GM21447 (cell line): ENCODE data around the gene FOXR1.
"Not testable (repeated sequence)": the region's sequence is repeated elsewhere in the genome, so short reads cannot be mapped to it uniquely, and the experiment has no call there.

Experiments
- ATAC-seq: cut with Tn5 transposase; IDR thresholded peaks from one replicate; pipeline ENCODE4 v1.9.1; 2021; ENCODE audit not compliant: unreplicated experiment

The FOXR1 gene

DNA sequence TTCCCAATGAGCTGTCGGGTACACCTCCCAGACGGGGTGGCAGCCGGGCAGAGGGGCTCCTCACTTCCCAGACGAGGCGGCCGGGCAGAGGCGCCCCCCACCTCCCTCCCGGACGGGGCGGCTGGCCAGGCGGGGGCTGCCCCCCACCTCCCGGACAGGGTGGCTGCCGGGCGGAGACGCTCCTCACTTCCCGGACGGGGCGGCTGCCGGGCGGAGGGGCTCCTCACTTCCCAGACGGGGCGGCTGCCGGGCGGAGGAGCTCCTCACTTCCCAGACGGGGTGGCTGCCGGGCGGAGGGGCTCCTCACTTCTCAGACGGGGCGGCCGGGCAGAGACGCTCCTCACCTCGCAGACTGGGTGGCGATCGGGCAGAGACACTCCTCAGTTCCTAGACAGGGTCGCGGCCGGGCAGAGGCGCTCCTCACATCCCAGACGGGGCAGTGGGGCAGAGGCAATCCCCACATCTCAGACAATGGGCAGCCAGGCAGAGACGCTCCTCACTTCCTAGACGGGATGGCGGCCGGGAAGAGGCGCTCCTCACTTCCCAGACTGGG, 20.0 kb downstream of the FOXR1 start:
- not testable (repeated sequence) for ATAC-seq

DNA sequence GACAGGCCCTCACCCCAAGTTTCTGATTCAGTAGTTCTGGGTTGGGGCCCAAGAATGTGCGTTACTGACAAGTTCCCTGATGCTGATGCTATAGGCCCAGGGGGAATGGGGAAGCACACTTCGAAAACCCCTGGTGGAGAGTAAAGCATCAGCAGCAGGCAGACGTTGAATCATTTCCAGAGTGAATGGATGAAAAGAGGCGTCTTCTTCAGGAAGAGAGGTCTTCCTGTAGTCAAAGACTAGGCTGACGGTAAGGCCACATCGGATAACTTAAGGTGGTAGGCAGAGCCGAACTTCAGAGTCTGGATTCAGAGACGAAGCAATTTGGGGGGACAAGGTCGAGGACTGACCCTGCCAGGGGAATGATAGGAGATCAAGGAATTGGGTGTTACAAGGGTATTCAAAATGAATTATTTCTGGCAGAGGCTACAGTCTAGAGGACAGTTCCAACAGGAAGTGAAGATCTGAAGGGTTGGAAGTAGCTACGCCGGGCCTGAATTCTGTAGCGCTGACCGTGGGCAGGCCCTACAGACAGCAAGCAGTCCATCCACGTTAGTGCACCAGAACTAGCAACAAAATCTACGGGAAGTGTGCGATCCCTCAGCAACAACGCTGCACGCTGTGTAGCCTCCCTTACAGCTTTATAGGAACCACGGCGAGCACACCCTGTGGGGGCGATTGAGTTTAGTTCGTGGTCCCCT, 25.5 kb downstream of the FOXR1 start:
- peak; percentile 19 for ATAC-seq

DNA sequence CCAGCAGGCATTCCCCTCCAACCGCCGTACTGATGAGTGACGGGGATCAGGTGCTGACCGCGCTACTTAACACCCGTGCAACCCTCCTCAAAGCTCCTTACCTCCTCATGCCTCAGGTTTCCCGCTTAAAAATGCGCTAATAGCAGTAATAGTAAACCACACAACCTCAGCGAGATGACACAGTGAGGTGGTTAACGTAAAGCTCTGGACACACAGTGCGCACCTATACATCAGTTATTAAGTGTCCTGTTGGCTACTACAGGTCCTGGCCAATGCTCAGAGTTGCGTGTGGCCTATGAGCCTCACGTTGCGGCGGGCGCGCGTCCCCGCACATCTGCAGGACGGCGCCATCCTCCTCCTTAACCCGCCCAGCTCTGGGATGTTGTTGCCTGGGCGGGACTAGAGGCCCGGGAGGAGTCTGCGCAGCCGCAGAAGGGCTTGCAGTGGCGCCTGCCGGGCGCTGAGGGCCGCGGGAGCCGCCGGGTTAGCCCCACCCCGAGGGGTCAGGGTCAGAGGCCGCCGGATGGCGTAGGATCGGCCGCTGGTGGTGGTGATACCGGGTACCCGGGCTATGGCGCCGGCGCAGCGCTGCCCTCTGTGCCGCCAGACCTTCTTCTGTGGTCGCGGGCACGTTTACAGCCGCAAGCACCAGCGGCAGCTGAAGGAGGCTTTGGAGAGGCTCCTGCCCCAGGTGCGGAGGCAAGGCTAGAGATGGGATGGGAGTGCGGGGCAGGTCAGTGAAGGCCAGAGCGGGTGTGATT, 26.2 kb downstream of the FOXR1 start, which contains the start of gene CENATAC:
CENATAC (plus strand) TSS at position 512 of the 761 bp plus-strand sequence; CDS start at position 572, 60 bp downstream.
- ATAC-seq, result peak; percentile 90

DNA sequence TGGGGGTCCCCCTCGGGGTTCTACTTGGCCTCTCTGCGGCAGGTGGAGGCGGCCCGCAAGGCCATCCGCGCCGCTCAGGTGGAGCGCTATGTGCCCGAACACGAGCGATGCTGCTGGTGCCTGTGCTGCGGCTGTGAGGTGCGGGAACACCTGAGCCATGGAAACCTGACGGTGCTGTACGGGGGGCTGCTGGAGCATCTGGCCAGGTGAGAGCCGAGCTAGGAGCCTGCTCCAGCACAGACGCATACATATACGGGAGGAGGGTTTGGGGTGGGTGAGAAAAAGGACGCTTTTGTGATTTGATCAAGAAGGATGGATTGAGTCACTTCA, 26.8 kb downstream of the FOXR1 start:
- ATAC-seq, result peak; percentile 21

DNA sequence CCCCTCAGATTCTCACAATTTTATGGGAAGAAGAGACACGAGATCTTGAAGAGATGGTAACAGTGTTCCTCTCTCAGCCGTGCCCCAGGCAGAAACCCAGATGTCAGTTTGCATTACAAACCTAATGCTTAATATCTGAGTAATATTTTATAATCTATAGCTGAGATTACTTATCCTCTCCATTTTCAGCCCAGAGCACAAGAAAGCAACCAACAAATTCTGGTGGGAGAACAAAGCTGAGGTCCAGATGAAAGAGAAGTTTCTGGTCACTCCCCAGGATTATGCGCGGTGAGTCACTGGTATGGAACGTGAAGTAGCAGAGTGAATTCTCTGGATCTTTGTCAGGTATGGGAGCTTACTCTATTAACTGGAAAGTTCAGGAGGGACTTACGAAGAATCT, 27.3 kb downstream of the FOXR1 start:
- ATAC-seq, result no peak

DNA sequence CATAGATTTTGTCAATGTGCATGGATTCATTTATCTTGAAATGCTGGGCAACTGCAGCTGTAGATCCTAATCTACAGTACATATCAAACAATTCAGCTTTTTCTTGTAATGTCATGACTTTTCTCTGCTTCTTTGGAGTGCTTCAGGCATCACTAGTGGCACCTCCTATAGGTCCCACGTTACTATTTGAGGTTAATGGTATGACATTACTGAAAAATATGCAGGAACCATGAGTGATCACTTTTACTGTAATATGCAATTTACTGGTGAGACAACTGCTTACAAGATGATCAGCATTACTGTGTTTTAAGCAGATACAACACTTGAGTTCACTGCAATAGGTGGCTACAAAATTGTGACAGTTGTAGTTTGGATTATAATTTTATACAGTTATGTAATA, 29.3 kb downstream of the FOXR1 start:
- ATAC-seq, result no peak

DNA sequence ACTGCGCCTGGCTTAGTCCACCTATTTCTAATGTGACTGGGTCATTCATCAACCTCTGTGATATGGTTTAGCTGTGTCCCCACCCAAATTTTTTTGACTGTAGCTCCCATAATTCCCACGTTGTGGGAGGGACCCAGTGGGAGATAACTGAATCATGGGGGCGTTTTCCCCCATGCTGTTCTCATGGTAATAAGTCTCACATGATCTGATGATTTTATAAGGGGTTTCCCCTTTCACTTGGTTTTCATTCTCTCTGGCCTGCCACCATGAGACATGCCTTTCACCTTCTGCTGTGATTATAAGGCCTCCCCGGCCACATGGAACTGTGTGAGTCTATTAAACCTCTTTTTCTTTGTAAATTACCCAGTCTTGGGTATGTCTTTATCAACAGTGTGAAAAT, 35.1 kb downstream of the FOXR1 start:
- no peak for ATAC-seq

DNA sequence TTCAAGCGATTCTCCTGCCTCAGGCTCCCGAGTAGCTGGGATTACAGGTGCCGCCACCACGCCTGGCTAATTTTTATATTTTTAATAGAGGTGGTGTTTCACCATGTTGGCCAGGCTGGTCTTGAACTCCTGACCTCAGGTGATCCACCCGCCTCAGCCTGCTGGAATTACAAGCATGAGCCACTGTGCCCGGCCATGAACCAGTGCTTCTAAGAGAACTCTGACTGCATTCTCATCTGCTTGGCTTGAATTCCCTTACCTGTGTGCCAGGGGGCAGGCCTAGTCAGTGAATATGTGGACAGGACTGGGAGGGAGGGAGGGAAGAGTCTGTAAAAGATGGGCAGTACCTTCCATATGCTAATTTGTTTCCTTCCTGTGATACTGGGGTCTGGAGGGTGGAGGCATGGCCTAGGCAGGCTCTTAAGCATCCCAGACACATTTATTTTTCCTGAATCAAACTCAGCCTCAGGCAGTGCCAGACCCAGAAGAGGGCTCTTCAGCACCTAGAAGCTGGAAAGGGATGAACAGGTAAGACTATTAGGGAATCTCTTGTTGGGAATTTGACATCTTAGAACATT, 40.0 kb downstream of the FOXR1 start:
- ATAC-seq, result no peak

DNA sequence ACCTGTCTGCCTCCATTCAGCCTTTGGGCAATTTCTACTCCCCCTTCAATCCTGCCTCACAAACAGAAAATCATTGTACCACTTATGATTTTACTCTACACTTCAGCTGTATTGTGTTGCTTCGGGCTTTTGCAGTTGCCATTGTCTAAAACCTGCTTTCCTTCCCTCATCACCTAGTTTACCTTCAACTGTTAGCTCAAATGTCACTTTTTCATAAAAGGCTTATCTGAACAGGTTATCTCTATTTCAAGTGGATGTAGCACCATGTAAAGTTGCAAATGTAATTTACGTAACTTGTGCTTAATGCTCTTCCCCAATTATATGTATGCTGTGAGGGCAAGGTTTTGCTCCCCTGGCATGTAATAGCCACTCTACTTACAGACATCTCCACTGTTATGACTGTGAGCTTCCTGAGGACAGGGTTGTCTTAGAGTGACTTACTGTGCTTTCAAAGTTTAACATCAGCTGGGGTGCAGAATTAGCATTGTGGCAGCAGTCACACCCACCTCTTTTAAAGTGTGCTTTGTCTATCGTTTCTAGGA, 41.1 kb downstream of the FOXR1 start:
- ATAC-seq, result no peak

DNA sequence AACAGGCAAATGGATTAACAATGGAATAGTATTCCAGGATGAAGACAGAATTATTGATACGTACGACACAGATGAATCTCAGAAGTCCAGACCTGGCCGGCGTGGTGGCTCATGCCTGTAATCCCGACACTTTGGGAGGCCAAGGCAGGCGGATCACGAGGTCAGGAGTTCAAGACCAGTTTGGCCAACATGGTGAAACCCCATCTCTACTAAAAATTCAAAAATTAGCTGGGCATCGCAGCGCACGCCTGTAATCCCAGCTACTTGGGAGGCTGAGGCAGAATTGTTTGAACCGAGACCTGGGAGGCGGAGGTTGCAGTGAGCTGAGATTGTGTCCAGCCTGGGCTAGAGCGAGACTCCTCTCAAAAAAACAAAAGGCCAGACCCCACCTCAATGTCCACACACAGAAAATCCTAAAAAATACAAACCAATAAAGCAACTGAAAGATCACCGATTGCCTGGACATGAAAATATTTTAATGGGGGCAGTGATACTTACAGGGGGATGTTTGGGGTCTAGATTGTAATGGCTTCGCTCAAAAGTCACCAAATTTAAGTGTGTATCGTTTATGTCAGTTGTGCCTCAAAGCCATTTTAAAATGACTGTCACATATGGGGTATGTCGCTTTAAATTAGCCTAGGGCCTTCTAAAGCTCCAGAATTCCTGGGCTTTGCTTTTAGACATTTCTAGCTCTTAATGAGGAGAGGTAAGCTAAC, 42.8 kb downstream of the FOXR1 start:
- no peak for ATAC-seq

DNA sequence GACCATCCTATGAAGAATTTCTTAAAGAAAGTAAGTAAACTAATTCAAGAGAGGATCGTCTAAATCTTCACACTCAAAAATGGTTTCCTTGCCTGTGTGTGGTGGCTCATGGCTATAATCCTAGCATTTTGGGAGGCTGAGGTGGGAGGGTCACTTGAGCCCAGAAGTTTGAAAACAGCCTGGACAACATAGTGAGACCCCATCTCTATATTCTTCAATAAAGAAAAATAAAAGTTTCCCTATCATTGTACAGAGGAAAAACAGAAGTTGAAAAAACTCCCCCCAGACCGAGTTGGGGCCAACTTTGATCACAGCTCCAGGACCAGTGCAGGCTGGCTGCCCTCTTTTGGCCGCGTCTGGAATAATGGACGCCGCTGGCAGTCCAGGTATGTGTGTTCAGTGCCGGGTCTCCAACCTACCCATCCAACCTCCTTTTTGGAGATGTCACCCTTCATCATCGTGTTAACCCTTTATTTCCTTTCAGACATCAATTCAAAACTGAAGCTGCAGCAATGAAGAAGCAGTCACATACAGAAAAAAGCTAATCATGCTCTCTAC, 43.6 kb downstream of the FOXR1 start:
- no peak for ATAC-seq

DNA sequence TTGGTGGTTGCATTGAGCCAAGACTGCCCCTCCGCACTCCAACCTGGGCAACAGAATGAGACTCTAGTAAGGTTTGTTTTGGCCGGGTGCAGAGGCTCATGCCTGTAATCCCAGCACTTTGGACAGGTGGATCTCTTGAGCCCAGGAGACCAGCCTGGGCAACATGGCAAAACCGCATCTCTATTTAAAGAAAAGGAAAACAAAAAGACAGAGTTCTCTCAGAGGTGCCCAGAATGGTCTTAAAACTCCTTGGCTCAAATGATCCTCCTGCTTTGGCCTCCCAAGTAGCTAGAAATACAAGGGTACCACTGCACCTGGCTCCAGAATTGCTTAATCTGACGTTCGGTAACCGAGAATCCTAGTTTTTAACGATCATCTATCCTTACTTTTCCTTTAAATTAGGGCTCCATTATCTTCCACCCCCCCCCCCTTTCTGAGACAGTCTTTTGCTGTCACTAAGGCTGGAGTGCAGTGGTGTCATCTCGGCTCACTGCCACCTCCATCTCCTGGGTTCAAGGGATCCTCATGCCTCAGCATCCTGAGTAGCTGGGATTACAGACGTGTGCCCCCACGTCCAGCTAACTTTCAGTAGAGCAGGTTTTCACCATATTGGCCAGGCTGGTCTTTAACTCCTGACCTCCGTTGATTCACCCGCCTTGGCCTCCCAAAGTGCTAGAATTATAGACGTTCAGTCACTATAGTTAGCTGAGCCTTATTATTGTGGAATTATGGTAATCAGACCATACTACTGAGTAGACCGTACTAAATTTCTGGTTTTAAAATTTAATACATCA, 44.9 kb downstream of the FOXR1 start:
- ATAC-seq, result no peak

DNA sequence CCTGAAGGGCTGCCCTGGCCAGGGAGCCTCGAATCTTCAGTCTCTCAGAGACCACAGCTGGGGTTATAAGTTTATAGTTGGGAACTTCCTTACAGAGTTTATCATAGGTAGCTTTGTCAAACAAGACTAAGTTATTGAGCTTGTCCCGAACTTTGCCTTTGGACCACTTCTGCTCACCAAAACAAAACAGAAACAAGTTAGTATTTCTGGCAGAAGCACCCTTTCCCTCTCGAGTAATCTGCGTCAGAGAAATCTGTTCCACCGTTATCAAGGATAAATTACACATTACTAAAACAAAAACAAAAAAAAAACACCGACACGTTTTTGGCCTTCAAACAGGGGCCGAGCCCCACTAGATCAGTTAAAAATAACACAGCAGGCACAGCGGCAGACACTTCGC, 45.8 kb downstream of the FOXR1 start:
- ATAC-seq, result not testable (repeated sequence)

DNA sequence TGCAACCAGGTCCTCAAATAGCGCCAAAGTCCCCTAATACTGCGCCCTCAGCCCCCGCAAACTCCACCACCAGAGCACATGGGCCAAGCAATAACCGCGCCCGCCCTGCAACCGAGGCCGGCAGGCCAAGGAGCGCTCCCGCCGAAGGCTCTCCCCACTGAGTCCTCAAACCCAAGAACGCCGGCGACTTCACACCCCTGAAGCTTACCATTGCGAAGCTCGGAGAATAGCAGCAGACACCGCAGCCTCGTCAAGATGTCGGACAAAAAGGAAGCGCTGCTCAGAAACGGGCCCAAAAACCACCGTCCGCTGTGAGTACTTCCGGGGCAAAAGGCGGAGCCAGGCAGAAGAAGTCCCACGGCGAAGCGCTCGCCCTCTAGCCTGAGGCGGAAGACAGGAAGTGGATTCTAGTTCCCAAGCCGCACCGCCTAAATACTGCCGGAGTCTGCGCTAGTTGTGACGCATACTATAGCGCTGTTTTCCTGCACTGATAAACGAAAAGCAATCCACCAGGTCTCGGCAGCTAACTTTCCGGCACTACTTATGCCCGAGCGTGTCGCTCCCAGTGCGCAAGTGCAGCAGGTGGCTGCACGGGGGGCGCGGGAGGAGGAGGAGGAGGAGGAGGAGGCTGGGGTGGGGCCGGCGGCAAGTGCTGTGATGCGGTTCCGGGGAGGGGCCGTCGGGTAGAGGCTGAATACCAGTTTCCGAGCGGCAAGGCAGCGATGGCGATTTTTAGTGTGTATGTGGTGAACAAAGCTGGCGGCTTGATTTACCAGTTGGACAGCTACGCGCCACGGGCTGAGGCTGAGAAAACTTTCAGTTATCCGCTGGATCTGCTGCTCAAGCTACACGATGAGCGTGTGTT, 46.7 kb downstream of the FOXR1 start, which contains the start of the genes RPS25 and TRAPPC4:
RPS25 (minus strand) TSS at position 270 of the 865 bp plus-strand sequence; CDS start at position 211, 59 bp downstream.
TRAPPC4 (plus strand) TSS at position 693 of the 865 bp plus-strand sequence; CDS start at position 723, 30 bp downstream.
- ATAC-seq, result peak; percentile 93

DNA sequence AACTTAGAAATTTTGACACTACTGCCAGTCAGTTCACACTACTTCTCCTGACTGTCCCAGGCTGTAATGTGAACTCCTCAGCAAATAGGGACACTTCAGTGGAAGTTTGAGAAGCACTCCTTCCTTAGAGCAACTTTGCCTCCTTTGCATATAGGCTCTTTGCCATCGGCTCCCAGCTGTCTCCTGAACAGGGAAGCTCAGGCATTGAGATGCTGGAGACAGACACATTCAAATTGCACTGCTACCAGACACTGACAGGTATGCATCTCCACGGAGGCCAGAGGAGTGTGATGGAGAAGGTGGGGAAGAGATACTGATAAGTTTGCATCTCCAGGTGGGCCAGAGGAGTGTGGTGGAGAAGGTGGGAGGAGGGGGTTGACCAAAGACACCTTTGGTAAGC, 48.4 kb downstream of the FOXR1 start:
- no peak for ATAC-seq

DNA sequence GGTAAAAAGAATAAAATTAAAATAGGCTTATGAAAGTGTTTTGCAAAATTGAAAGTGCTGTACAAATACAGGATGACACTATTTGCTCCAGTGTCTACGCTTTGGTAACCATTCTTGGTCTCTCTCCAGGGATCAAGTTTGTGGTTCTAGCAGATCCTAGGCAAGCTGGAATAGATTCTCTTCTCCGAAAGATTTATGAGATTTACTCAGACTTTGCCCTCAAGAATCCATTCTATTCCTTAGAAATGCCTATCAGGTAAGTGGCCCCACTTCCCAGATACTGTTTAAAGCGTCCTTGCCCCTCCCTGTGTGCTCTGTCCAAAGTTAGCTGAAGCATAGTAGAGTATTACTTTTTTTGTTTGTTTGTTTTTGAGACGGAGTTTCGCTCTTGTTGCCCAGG, 50.1 kb downstream of the FOXR1 start:
- no peak for ATAC-seq

DNA sequence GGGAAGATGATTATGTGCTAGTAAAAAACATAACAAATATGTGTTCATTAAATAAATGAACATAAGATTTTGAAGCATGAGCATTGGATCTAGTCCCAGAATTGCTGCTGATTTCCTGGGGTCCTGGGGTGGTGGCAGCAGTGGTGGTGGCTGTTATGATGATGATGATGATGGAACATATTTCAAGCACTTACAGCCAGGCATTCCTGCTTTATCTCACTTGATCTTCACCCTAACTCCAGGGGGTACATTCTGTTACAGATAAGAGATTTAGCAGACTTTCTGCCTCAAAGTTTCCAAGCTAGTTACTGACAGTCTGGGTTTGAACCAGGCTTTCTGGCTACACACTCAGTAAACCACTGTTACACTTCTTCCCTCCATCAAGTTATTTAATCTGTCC, 52.2 kb downstream of the FOXR1 start:
- no peak for ATAC-seq

DNA sequence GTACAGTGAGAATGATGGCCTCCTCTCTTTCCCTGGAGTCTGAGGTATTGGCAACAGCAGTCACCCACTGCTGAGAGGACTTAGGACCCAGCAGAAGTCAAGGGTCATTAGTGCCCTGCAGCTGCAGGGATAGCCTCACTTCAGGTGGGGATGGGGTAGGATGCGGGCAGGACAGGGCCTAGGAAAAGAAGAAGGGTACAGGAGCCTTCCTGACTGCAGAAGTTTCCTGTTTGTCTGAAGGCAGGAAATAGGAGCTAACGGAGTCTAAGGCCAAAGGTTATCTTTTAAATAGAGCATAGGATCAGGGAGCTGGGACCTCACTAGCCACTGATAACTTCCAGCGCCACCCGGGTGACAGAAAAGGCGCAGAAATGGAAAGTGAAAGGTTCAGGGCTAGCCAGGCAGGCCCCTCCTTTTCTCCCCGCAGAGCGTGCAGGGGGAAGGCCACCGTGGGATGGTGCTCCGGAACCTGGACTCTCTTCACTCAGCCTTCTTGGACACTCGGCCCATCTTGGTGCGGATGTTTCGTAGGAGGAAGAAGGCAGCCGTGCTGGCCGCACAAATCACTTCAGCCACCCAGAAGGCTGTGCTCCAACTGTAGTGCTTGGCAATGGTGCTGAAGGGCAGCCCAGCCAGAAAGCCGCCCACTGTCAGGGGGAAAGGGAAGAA, 53.0 kb downstream of the FOXR1 start:
- no peak for ATAC-seq
